Parathyroid adenoma (tissue), 2 donors: ENCODE data around the gene CLDN4.
"Not testable (repeated sequence)": the region's sequence is repeated elsewhere in the genome, so short reads cannot be mapped to it uniquely, and the experiment has no call there.

Experiments
- H2AFZ ChIP-seq: fragments of 300-600 bp; sonication (generic); one replicate; pipeline ENCODE4 v1.7.0; 2017; ENCODE audit warnings: antibody characterized with exemption, mild to moderate bottlenecking
- H3K27ac ChIP-seq: fragments of 300-600 bp; sonication (generic); one replicate; pipeline ENCODE4 v1.7.0; 2017
- H3K27me3 ChIP-seq: fragments of 300-600 bp; sonication (generic); one replicate; pipeline ENCODE4 v1.7.0; 2017; ENCODE audit warnings: low read length; ENCODE audit not compliant: control insufficient read depth, insufficient read depth
- H3K36me3 ChIP-seq: fragments of 300-600 bp; sonication (generic); one replicate; pipeline ENCODE4 v1.7.0; 2017; ENCODE audit warnings: low read length; ENCODE audit not compliant: control insufficient read depth, insufficient read depth
- H3K4me1 ChIP-seq: fragments of 300-600 bp; sonication (generic); one replicate; pipeline ENCODE4 v1.7.0; 2017; ENCODE audit warnings: control low read depth
- H3K4me2 ChIP-seq: fragments of 300-600 bp; sonication (generic); one replicate; pipeline ENCODE4 v1.7.0; 2017; ENCODE audit warnings: low read length
- H3K4me3 ChIP-seq: fragments of 300-600 bp; sonication (generic); one replicate; pipeline ENCODE4 v1.7.0; 2017; ENCODE audit warnings: low read depth, low read length
- H3K79me2 ChIP-seq: fragments of 300-600 bp; sonication (generic); one replicate; pipeline ENCODE4 v1.7.0; 2017; ENCODE audit warnings: control low read depth
- H3K9ac ChIP-seq: fragments of 300-600 bp; sonication (generic); one replicate; pipeline ENCODE4 v1.7.0; 2017; ENCODE audit warnings: mild to moderate bottlenecking
- H3K9me3 ChIP-seq: fragments of 300-600 bp; sonication (generic); one replicate; pipeline ENCODE4 v1.7.0; 2017; ENCODE audit warnings: low read length; ENCODE audit not compliant: control insufficient read depth
- TF ChIP-seq, protein P1 (sequence below): fragments of 300-600 bp; sonication (generic); IDR thresholded peaks from one replicate; pipeline ENCODE4 v1.7.0; 2017; ENCODE audit warnings: antibody characterized with exemption, mild to moderate bottlenecking
- donor health status: primary hyperparathyroidism.

CLDN4 gene

DNA sequence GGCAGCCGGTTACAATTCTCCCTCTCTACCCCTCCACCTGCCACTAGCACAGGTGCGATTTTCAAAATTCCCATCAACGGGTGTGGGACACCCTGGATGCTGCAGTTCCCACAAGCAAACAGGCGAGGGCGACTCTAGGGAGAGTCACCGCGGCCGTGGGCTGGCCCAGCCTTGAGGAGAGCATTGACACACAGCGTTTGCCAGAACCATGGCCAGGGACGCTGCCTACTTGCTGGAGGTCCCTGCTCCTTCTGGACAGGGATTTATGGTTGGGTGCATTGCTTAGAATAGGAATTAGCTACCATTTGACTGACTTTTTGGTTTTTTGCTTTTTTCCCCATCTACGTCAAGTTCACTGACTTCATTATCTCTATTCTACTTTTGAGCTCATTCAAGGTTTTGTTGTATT, 19.0 kb upstream of the CLDN4 start:
- Histone ChIP-seq H3K9ac (no peak overlapping the region), H3K4me1 (no peaks in the 10 kb centered on the region), H3K36me3 (no peaks in the 10 kb centered on the region), H3K9me3 (no peaks in the 10 kb centered on the region), H2AFZ (peak overlapping the region; percentile 57), H3K27ac (no peak overlapping the region), H3K4me3 (no peak overlapping the region), H3K27me3 (no peaks in the 10 kb centered on the region), H3K4me2 (no peak overlapping the region), H3K79me2 (no peaks in the 10 kb centered on the region)
- TF ChIP-seq, protein P1, sequence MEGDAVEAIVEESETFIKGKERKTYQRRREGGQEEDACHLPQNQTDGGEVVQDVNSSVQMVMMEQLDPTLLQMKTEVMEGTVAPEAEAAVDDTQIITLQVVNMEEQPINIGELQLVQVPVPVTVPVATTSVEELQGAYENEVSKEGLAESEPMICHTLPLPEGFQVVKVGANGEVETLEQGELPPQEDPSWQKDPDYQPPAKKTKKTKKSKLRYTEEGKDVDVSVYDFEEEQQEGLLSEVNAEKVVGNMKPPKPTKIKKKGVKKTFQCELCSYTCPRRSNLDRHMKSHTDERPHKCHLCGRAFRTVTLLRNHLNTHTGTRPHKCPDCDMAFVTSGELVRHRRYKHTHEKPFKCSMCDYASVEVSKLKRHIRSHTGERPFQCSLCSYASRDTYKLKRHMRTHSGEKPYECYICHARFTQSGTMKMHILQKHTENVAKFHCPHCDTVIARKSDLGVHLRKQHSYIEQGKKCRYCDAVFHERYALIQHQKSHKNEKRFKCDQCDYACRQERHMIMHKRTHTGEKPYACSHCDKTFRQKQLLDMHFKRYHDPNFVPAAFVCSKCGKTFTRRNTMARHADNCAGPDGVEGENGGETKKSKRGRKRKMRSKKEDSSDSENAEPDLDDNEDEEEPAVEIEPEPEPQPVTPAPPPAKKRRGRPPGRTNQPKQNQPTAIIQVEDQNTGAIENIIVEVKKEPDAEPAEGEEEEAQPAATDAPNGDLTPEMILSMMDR = peak; percentile 93

DNA sequence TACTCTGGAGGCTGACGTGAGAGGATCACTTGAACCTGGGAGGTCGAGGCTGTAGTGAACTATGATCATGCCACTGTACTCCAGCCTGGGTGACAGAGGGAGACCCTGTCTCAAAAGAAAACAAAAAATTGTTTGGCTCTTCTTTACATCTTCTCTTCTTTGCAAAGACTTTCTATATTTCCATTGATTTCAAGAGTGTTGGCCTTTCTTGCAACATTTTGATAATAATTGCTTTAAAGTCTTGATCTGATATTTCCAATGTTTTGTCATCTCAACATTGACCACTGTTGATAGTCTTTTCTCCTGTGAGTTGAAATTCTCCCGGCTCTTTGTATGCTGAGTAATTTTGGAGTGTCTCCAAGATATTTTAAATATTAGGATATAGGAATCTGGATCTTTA, 17.8 kb upstream of the CLDN4 start:
- Histone ChIP-seq H3K4me1 (no peaks in the 10 kb centered on the region), H2AFZ (no peak overlapping the region), H3K79me2 (no peaks in the 10 kb centered on the region), H3K27me3 (no peaks in the 10 kb centered on the region), H3K9me3 (no peaks in the 10 kb centered on the region), H3K36me3 (no peaks in the 10 kb centered on the region), H3K4me2 (no peak overlapping the region), H3K27ac (no peak overlapping the region), H3K4me3 (no peak overlapping the region), H3K9ac (no peak overlapping the region)
- TF ChIP-seq, protein P1 = no peak

DNA sequence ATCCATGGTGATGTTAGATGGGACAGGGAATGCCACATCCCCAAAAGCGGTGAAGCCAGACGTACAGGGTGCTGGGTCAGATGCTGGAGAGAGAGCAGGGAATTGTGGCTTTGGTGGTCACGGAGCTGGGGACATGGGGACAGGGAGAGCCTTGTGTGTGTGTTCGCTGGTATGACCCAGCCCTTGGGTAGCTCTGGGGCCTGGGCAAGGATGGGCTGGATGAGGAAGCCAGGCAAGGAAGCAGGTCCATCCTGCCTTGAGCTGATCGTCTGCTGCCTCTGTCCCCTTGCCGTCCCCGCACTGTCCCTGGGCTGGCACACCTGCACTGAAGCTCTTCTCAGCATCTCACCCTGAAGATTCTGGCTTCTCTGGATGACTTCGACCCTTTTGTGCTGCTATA, 15.4 kb upstream of the CLDN4 start:
- H3K79me2 ChIP-seq = no peaks in the 10 kb centered on the region
- no peaks in the 10 kb centered on the region for H3K27me3 ChIP-seq
- no peak overlapping the region for H2AFZ ChIP-seq
- TF ChIP-seq, protein P1 = no peak
- H3K9me3 ChIP-seq = no peaks in the 10 kb centered on the region
- H3K4me1 ChIP-seq = no peaks in the 10 kb centered on the region
- no peak overlapping the region for H3K4me3 ChIP-seq
- H3K4me2 ChIP-seq = no peak overlapping the region
- no peak overlapping the region for H3K27ac ChIP-seq
- no peaks in the 10 kb centered on the region for H3K36me3 ChIP-seq
- H3K9ac ChIP-seq = no peak overlapping the region

DNA sequence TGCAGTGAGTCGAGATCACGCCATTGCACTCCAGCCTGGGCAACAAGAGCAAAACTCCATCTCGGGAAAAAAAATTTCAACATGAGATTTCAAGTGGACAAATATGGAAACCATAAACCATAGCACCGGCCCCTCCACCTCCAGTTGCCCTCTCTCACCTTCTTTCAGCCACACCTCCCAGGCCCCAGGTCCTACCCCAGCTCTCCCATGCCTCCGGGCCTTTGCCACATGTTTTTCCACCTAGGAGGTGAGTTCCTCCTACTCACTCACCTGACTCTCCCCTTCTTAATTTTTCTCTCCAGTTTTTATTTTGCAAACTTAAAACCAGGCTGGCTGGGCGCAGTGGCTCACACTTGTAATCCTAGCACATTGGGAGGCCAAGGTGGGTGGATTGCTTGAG, 13.7 kb upstream of the CLDN4 start:
- no peak overlapping the region for H2AFZ ChIP-seq
- H3K4me2 ChIP-seq = no peak overlapping the region
- H3K79me2 ChIP-seq = no peaks in the 10 kb centered on the region
- peaks cover 6% of the 10 kb centered on the region for H3K4me1 ChIP-seq
- H3K9me3 ChIP-seq = no peaks in the 10 kb centered on the region
- no peak overlapping the region for H3K9ac ChIP-seq
- H3K4me3 ChIP-seq = no peak overlapping the region
- H3K36me3 ChIP-seq = no peaks in the 10 kb centered on the region
- TF ChIP-seq, protein P1 = no peak
- H3K27me3 ChIP-seq = no peaks in the 10 kb centered on the region
- H3K27ac ChIP-seq = no peak overlapping the region

DNA sequence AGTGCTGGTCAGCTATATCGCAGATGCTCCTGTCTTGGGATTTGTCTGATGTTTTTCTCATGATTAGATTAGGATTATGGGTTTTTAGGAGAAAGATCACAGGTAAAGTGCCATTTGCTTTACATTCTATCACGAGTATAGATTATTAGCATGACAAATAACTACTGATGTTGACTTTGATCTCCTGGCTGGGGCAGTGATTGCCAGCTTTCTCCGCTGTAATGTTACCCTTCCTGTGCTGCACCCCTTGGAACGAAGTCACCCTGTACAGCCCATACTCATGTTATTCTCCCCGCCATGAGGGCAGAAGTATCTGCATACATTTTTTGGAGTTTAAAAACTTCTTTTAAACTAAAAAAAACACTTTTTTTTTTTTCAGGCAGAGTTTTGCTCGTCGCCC, 10.8 kb upstream of the CLDN4 start:
- no peaks in the 10 kb centered on the region for H3K79me2 ChIP-seq
- no peaks in the 10 kb centered on the region for H3K27me3 ChIP-seq
- H3K4me1 ChIP-seq = peaks cover 21% of the 10 kb centered on the region
- no peaks in the 10 kb centered on the region for H3K36me3 ChIP-seq
- H3K27ac ChIP-seq = no peak overlapping the region
- no peak overlapping the region for H3K9ac ChIP-seq
- TF ChIP-seq, protein P1 = no peak
- no peak overlapping the region for H2AFZ ChIP-seq
- H3K9me3 ChIP-seq = no peaks in the 10 kb centered on the region
- no peak overlapping the region for H3K4me3 ChIP-seq
- no peak overlapping the region for H3K4me2 ChIP-seq

DNA sequence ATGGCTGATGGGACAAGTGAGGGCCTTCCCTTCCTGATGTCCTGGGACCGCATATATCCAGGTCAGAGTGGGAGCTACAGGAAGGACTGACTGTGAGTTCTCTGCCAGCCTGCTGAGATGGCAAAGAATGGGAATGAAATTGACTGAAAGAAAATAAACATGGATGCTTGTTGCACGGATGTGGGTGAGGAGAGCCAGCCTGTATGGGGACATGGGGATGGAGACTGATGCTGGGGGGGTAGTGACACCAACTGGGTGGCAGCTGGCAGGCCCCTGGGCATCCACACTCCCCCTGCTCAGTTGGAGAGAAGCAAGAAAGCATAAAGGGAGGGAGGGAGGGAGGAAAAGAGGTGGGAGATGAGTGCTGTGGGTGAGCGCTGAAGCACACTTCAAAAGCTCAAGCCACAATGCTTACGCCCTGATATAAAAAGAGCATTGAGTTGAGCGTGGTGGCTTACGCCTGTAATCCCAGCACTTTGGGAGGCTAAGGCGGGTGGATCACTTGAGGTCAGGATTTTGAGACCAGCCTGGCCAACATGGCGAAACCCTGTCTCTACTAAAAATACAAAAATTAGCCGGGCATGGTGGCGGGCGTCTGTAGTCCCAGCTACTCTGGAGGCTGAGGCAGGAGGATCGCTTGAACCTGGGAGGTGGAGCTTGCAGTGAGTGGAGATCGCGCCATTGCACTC, 9.1 kb upstream of the CLDN4 start:
- Histone ChIP-seq H3K27ac (peak overlapping the region; percentile 100), H3K4me1 (peaks cover 26% of the 10 kb centered on the region), H2AFZ (peak overlapping the region; percentile 89)
- H3K4me3 ChIP-seq, H3K79me2 ChIP-seq, H3K9ac ChIP-seq, H3K4me2 ChIP-seq, H3K9me3 ChIP-seq, H3K36me3 ChIP-seq, H3K27me3 ChIP-seq: not testable (repeated sequence)
